Liver (tissue), 2 donors: ENCODE data around the gene CAVIN2.

Experiments used
- JUND ChIP-seq, 2 donors: IDR thresholded peaks; 2 replicates each; pipeline ENCODE4 v1.6.1; 2016; ENCODE audit warnings: antibody characterized with exemption in 2 of 2
- RAD21 ChIP-seq, 2 donors: IDR thresholded peaks; 2 replicates each; pipeline ENCODE4 v1.6.1; 2016; ENCODE audit warnings: antibody characterized with exemption in 2 of 2, mild to moderate bottlenecking in 2 of 2
- donor health status: healthy.

DNA sequence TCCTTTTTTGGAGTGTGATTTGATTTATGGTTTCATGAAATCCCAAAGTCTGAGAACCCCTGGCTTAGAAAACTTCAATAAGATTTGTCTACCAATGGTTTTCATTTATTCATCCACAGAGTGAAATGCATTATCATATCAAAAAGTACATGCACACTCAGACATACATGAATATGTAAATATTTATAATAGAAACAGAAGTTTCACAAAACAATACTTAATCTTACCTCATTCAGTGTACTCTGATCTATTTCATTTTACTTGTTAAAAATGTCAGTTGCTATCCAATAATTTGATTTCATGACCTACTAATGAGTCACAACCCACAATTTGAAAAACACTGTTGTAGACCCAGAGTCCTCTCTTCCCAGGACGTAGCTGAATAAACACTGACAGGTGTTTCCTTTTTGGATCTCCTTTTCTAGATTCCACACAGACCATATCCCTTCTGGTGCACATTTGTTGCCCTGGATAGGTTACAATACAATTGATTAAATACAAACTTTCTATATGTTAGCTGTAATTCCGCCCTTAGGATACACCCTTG, 10.4 kb upstream of the CAVIN2 start:
- no peak for TF ChIP-seq RAD21 (IDR thresholded peaks at IDR 0.05)
- no peak for TF ChIP-seq JUND (IDR thresholded peaks at IDR 0.05)
